Left ventricle myocardium inferior (tissue), 1 donor: ENCODE results near the gene SCGB1C2. TPM values are rescaled to one million over a fixed set of nuclear protein-coding genes. Genes with fewer than 3 reads are reported as not detected.
A peak's percentile ranks its signal among the peaks of the same experiment; 100 is the strongest.

Experiments
- DNase-seq: peaks from one replicate; pipeline ENCODE4 v3.0.0-alpha.2; 2020
- H3K27ac ChIP-seq: fragments of 200-600 bp; replicated peaks from 2 replicates; pipeline ENCODE4 v1.8.0; 2021
- H3K27me3 ChIP-seq: fragments of 200-600 bp; 2 replicates; pipeline ENCODE4 v1.8.0; 2021; ENCODE audit warnings: low read depth
- H3K36me3 ChIP-seq: fragments of 200-600 bp; 2 replicates; pipeline ENCODE4 v1.8.0; 2021
- H3K4me1 ChIP-seq: fragments of 200-600 bp; 2 replicates; pipeline ENCODE4 v1.8.0; 2021
- H3K4me3 ChIP-seq: fragments of 200-600 bp; 2 replicates; pipeline ENCODE4 v1.8.0; 2021; ENCODE audit warnings: mild to moderate bottlenecking, moderate library complexity
- H3K9me3 ChIP-seq: fragments of 200-600 bp; replicated peaks from 2 replicates; pipeline ENCODE4 v1.8.0; 2021
- CTCF ChIP-seq: fragments of 200-600 bp; IDR thresholded peaks from 2 replicates; pipeline ENCODE4 v1.8.0; 2021; ENCODE audit warnings: antibody characterized with exemption, mild to moderate bottlenecking, borderline replicate concordance
- intact Hi-C: fragments of 100-400 bp; cut with micrococcal nuclease; formaldehyde crosslinking; loops from one replicate; pipeline ENCODE4 v1.11.0; 2022
- total RNA-seq: library from RNA; stranded (reverse); fragmentation: NEBNext Ultra II Directional; extraction: Animal tissue kit (Norgen Biotek cat#: 25700); gene quantifications from one replicate; pipeline ENCODE4 v1.2.1, GENCODE V29; 2021
- donor health status: DM: no; HTN: yes; CAD: no; lungs with severe emphysema.

SCGB1C2 gene
- total RNA-seq, 1 donor from 2014 or later = not detected

DNA sequence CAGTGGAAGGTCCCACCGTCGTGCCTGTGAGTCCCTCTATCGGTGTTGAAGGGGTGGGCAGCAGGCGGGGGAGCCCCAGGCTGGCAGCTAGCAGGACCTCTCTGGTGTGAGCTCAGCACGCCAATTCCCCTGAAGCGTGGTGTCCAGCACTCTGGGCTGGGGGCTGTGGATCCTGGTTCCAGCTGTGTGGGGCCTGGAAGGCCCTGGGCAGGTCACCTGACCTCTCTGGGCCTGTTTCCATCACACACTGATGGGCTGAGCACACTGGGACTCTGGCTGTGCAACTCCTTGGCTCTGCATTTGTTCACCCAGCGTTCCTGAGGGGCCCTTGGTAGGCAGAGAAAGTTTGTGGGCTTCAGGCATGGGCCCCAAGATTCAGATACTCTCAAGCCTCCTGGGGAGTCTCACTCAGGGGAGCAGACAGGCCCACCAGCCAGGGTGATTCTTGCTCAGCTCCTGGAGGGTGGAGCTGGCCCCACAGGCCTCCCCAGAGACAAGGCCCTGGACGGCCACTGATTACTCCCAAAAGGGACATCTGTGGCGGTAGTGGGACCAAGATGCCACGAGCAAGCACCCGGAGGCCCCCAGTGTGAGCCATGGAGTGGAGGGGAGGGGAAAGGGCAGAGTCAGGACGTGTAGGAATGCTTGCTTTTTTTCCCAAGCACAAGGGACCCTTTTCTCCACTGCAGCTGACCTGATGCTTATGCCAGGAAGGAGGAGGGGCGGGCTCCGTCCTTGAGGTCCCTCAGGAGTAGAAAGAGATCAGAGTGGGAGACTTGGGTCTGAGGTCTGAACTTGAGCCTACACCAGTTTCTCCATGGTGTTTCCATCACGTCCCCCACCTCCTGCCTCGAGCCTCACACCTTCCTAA is 8.5 kb downstream of the SCGB1C2 start:
- intact Hi-C loops = no loop called here
- Histone ChIP-seq H3K36me3 (no peaks in the 10 kb centered on the region), H3K27me3 (peaks cover 5% of the 10 kb centered on the region), H3K4me1 (peaks cover 19% of the 10 kb centered on the region), H3K9me3 (no peaks in the 10 kb centered on the region), H3K27ac (no peak overlapping the region), H3K4me3 (no peak overlapping the region)
- DNase-seq = peak; percentile 12
- TF ChIP-seq CTCF = no peak

DNA sequence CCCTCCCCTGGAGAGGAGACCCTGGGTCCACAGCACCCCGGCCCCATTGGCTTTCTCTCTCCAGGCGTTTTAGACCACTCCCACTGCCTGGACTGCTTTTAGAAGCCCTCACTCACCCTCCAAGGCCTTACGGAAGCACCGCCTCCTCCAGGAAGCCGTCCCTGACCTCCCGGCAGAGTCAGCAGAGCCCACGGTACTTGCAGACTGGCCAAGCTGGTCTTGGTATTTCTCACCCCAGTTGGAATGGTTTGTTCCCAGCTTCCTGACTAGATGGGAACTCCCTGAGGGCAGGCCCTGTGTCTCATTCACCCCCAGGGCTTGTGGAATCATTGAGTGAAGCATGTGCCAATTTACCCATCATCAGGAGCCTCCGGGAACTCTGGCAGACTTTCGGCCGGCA is 9.2 kb downstream of the SCGB1C2 start:
- Histone ChIP-seq H3K27ac (no peak overlapping the region), H3K4me3 (no peak overlapping the region), H3K27me3 (peaks cover 5% of the 10 kb centered on the region), H3K4me1 (peaks cover 19% of the 10 kb centered on the region), H3K36me3 (no peaks in the 10 kb centered on the region), H3K9me3 (no peaks in the 10 kb centered on the region)
- TF ChIP-seq CTCF = no peak
- peak; percentile 6 for DNase-seq
- intact Hi-C loops = no loop called here

DNA sequence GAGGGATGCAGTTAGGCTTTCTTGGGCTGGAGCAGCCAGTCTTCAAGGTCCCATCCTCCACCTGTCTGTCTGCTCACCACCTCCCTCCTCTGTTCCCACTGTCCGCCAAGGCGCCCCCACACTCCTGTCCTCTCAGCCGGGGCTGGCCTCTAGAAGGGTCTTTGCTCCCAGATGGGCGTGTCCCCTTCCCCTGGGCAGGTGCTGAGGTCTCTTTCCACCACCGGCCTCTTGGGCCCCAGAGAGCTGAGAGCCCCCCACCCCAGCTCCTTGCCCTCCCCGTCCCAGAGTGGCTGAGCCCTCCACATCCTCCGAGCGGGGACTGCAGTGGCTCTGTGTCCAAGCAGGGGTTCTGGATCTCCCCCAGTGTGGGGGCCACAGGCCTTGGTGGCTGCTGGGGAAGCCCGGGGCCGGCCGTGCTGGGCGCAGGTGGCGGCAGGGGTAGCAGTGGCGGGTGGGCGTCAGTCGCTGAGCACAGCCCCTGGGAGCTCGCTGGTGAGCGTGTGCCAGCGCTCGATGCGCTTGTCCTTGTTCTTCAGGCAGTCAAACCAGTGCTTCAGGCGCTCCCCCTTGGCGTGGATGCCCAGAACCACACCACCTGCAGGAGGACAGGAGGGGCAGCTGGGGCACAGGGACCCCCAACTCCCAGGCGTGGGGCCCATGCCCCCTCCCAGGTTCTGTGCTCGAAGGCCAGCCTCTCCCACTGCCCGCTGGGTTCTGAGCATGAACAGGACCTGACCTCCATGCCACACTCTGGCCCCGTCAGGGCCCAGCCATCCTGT is 9.8 kb downstream of the SCGB1C2 start:
- Histone ChIP-seq H3K9me3 (no peaks in the 10 kb centered on the region), H3K27ac (no peak overlapping the region), H3K4me1 (peaks cover 19% of the 10 kb centered on the region), H3K36me3 (no peaks in the 10 kb centered on the region), H3K27me3 (peaks cover 5% of the 10 kb centered on the region), H3K4me3 (no peak overlapping the region)
- no peak for TF ChIP-seq CTCF
- DNase-seq = peak; percentile 10
- intact Hi-C loops = no loop called here

- H3K9me3 ChIP-seq = no peaks in the 10 kb centered on the region
- H3K36me3 ChIP-seq = peaks cover 2% of the 10 kb centered on the region
- H3K27ac ChIP-seq = no peak overlapping the region
- intact Hi-C loops = no loop called here
- H3K4me1 ChIP-seq = peaks cover 19% of the 10 kb centered on the region
- peak; percentile 5 for DNase-seq
- H3K27me3 ChIP-seq = peaks cover 5% of the 10 kb centered on the region
- H3K4me3 ChIP-seq = no peak overlapping the region
- no peak for TF ChIP-seq CTCF
These were observed 10.7 kb downstream of the SCGB1C2 start for GRCh38 chr17:147796-148740.

DNA sequence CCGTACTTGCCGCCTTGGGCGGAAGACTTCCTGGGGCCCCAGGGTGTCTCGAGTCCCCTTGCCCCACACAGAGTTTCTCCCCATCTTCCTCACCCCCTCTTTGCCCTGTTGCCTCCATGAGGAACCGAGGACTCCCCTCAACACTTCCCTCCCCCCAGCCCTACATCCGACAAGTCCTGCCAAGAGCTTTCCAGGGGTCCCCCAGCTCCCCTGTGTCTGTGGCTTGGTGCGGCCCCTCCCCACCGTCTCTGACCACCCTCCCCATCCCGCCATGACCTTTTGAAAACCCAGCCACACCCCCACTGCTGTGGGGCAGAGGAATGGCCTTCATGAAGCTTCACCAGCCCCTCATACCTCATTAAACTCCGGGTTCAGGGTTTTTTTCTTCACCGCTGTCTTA is 11.4 kb downstream of the SCGB1C2 start:
- no peak overlapping the region for H3K4me3 ChIP-seq
- H3K27me3 ChIP-seq = peaks cover 5% of the 10 kb centered on the region
- TF ChIP-seq CTCF = no peak
- H3K27ac ChIP-seq = no peak overlapping the region
- H3K4me1 ChIP-seq = peaks cover 15% of the 10 kb centered on the region
- H3K36me3 ChIP-seq = peaks cover 9% of the 10 kb centered on the region
- intact Hi-C loops = no loop called here
- H3K9me3 ChIP-seq = no peaks in the 10 kb centered on the region
- DNase-seq = peak; percentile 4
